GM19324 (cell line): ENCODE data around the gene NUDT22.

Experiments
- ATAC-seq: cut with Tn5 transposase; IDR thresholded peaks from one replicate; pipeline ENCODE4 v1.9.1; 2021; ENCODE audit warnings: mild to moderate bottlenecking, moderate library complexity; ENCODE audit not compliant: unreplicated experiment, low FRiP score

Gene NUDT22

GRCh38 chr11:64225608-64226506 lies at the start of gene NUDT22, which contains the start of gene TRPT1:
Gene NUDT22, plus strand, starts transcription at chr11:64226274. Its CDS starts 379 bp downstream, at chr11:64226653.
Gene TRPT1, minus strand, starts transcription at chr11:64226186. Its CDS starts 326 bp downstream, at chr11:64225860.
- ATAC-seq = peak; percentile 47

GRCh38 chr11:64176751-64177150 lies 49.3 kb upstream of the NUDT22 start:
- no peak for ATAC-seq

- ATAC-seq = no peak
These were observed 47.9 kb upstream of the NUDT22 start for GRCh38 chr11:64178203-64178602.

GRCh38 chr11:64178951-64179639 lies 47.0 kb upstream of the NUDT22 start:
- no peak for ATAC-seq

- ATAC-seq = no peak
These were observed 45.2 kb upstream of the NUDT22 start for GRCh38 chr11:64180891-64181290.

- no peak for ATAC-seq
These were observed 44.3 kb upstream of the NUDT22 start for GRCh38 chr11:64181506-64182411.

GRCh38 chr11:64183890-64184289 lies 42.2 kb upstream of the NUDT22 start:
- ATAC-seq = no peak

- peak; percentile 18 for ATAC-seq
These were observed 40.8 kb upstream of the NUDT22 start for GRCh38 chr11:64185175-64185692.

GRCh38 chr11:64185693-64186491 lies 40.2 kb upstream of the NUDT22 start, which contains the start of gene STIP1:
Gene STIP1, plus strand, starts transcription at chr11:64186171. Its CDS starts 91 bp downstream, at chr11:64186262.
- peak; percentile 92 for ATAC-seq

GRCh38 chr11:64186492-64187165 lies 39.4 kb upstream of the NUDT22 start:
- peak; percentile 16 for ATAC-seq

- ATAC-seq = no peak
These were observed 33.6 kb upstream of the NUDT22 start for GRCh38 chr11:64192434-64192833.

GRCh38 chr11:64196626-64197025 lies 29.4 kb upstream of the NUDT22 start:
- ATAC-seq = no peak

GRCh38 chr11:64198511-64198910 lies 27.6 kb upstream of the NUDT22 start:
- ATAC-seq = no peak

GRCh38 chr11:64201543-64201942 lies 24.5 kb upstream of the NUDT22 start:
- no peak for ATAC-seq

- ATAC-seq = no peak
These were observed 23.1 kb upstream of the NUDT22 start for GRCh38 chr11:64202992-64203391.

GRCh38 chr11:64203421-64204079 lies 22.5 kb upstream of the NUDT22 start:
- ATAC-seq = no peak

GRCh38 chr11:64204080-64204440 lies 22.0 kb upstream of the NUDT22 start:
- ATAC-seq = no peak

- no peak for ATAC-seq
These were observed 21.5 kb upstream of the NUDT22 start for GRCh38 chr11:64204464-64204989.
